ENCODE results near the gene RINL. TPM values are rescaled to one million over a fixed set of nuclear protein-coding genes. Genes with fewer than 3 reads are reported as not detected.

The RINL gene
- polyA plus RNA-seq, 1 of the 3 experiments (the other 2 are of a cell fraction) = 3.8 TPM

DNA sequence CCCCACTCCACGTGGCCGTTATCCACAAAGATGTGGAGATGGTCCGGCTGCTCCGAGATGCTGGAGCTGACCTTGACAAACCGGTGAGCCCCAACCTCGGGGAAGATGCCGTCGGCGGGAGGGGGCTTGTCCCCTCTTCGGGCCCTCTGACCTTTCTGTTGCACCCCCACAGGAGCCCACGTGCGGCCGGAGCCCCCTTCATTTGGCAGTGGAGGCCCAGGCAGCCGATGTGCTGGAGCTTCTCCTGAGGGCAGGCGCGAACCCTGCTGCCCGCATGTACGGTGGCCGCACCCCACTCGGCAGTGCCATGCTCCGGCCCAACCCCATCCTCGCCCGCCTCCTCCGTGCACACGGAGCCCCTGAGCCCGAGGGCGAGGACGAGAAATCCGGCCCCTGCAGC, 29.2 kb upstream of the RINL start (continued):
- TF ChIP-seq, protein P1, sequence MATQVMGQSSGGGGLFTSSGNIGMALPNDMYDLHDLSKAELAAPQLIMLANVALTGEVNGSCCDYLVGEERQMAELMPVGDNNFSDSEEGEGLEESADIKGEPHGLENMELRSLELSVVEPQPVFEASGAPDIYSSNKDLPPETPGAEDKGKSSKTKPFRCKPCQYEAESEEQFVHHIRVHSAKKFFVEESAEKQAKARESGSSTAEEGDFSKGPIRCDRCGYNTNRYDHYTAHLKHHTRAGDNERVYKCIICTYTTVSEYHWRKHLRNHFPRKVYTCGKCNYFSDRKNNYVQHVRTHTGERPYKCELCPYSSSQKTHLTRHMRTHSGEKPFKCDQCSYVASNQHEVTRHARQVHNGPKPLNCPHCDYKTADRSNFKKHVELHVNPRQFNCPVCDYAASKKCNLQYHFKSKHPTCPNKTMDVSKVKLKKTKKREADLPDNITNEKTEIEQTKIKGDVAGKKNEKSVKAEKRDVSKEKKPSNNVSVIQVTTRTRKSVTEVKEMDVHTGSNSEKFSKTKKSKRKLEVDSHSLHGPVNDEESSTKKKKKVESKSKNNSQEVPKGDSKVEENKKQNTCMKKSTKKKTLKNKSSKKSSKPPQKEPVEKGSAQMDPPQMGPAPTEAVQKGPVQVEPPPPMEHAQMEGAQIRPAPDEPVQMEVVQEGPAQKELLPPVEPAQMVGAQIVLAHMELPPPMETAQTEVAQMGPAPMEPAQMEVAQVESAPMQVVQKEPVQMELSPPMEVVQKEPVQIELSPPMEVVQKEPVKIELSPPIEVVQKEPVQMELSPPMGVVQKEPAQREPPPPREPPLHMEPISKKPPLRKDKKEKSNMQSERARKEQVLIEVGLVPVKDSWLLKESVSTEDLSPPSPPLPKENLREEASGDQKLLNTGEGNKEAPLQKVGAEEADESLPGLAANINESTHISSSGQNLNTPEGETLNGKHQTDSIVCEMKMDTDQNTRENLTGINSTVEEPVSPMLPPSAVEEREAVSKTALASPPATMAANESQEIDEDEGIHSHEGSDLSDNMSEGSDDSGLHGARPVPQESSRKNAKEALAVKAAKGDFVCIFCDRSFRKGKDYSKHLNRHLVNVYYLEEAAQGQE (IDR thresholded peaks at IDR 0.05; ENCODE audit: low read depth, low read length) = no peak
- TF ChIP-seq FOXM1 (IDR thresholded peaks at IDR 0.05; ENCODE audit: low read depth) (no peak), RCOR1 (IDR thresholded peaks at IDR 0.05; ENCODE audit: low read length) (no peak), GABPA (IDR thresholded peaks at IDR 0.05; ENCODE audit: low read depth) (no peak), YY1 (IDR thresholded peaks at IDR 0.05; ENCODE audit: low read depth) (no peak), TEAD4 (IDR thresholded peaks at IDR 0.05; ENCODE audit: borderline replicate concordance, insufficient read depth) (no peak), SMC3 (IDR thresholded peaks at IDR 0.05; ENCODE audit: low read depth, low read length) (no peak), NRF1 (IDR thresholded peaks at IDR 0.05; ENCODE audit: low read depth, low read length) (no peak), RAD21 (IDR thresholded peaks at IDR 0.05; ENCODE audit: low read length) (no peak)
- TF ChIP-seq, protein P2, sequence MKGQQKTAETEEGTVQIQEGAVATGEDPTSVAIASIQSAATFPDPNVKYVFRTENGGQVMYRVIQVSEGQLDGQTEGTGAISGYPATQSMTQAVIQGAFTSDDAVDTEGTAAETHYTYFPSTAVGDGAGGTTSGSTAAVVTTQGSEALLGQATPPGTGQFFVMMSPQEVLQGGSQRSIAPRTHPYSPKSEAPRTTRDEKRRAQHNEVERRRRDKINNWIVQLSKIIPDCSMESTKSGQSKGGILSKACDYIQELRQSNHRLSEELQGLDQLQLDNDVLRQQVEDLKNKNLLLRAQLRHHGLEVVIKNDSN (IDR thresholded peaks at IDR 0.05; ENCODE audit: borderline replicate concordance, low read depth) = no peak

DNA sequence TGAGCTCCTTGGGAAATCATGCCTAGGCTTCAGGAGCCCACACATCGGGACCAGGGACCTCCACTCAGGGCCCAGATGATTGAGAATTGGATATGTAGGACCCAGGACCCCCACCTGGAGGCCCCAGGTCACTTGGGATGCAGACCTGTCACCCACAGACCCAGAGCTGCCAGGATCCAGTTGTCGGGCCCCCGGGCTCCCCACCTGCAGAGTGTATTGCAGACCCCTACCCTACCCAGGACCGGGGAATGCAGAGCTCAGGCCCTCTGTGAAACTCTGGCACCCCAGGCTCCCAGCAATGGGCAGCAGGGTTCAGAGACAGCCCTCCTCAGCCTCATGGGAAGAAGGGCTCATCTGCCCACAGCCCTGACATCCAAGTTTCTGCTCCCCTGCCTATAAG, 27.5 kb upstream of the RINL start:
- Histone ChIP-seq H3K9me3 (no peaks in the 10 kb centered on the region), H3K4me2 (no peak overlapping the region), H3K9me2 (no peaks in the 10 kb centered on the region), H3K27ac (ENCODE audit: low read depth in 2 of 2, low read length in 1 of 2) (no peak overlapping the region), H3K4me1 (ENCODE audit: control insufficient read depth in 1 of 2, insufficient read depth in 2 of 2, low read depth in 1 of 2, low read length in 1 of 2) (no peaks in the 10 kb centered on the region; a peak in 1 of 4 replicates), H4K20me1 (ENCODE audit: insufficient read depth) (no peaks in the 10 kb centered on the region), H3K36me3 (replicated peaks in 1 of 2; ENCODE audit: control insufficient read depth in 1 of 2, insufficient read depth in 2 of 2, low read length in 1 of 2) (peaks cover 0 to 12% of the 10 kb centered on the region in 2 experiments), H3K27me3 (ENCODE audit: insufficient read depth) (no peaks in the 10 kb centered on the region), H3K79me2 (ENCODE audit: insufficient read depth) (peaks cover 31% of the 10 kb centered on the region), H3F3A (replicated peaks; ENCODE audit: insufficient read depth) (peaks cover under 1% of the 10 kb centered on the region), H3K4me3 (ENCODE audit: low read depth in 2 of 2, low read length in 1 of 2) (no peak overlapping the region), H2AFZ (ENCODE audit: low read depth) (no peak overlapping the region), H3K9ac (no peak overlapping the region)
- DNase-seq = no peak
- TF ChIP-seq, protein P3, sequence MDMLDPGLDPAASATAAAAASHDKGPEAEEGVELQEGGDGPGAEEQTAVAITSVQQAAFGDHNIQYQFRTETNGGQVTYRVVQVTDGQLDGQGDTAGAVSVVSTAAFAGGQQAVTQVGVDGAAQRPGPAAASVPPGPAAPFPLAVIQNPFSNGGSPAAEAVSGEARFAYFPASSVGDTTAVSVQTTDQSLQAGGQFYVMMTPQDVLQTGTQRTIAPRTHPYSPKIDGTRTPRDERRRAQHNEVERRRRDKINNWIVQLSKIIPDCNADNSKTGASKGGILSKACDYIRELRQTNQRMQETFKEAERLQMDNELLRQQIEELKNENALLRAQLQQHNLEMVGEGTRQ (IDR thresholded peaks at IDR 0.05; ENCODE audit: borderline replicate concordance, low read depth, low read length) = no peak
- TF ChIP-seq, protein P1 (IDR thresholded peaks at IDR 0.05; ENCODE audit: low read depth, low read length) = no peak
- TF ChIP-seq TEAD4 (IDR thresholded peaks at IDR 0.05; ENCODE audit: borderline replicate concordance, insufficient read depth) (no peak), FOXM1 (IDR thresholded peaks at IDR 0.05; ENCODE audit: low read depth) (no peak), GATA2 (CRISPR knock-in tag; IDR thresholded peaks at IDR 0.05) (no peak), SMC3 (IDR thresholded peaks at IDR 0.05; ENCODE audit: low read depth, low read length) (no peak), MXI1 (IDR thresholded peaks at IDR 0.05; ENCODE audit: low read depth, low read length) (no peak), NRF1 (IDR thresholded peaks at IDR 0.05; ENCODE audit: low read depth, low read length) (no peak), EZH2phosphoT487 (IDR thresholded peaks at IDR 0.05; ENCODE audit: borderline replicate concordance, low read depth) (no peak)
- TF ChIP-seq, protein P4, sequence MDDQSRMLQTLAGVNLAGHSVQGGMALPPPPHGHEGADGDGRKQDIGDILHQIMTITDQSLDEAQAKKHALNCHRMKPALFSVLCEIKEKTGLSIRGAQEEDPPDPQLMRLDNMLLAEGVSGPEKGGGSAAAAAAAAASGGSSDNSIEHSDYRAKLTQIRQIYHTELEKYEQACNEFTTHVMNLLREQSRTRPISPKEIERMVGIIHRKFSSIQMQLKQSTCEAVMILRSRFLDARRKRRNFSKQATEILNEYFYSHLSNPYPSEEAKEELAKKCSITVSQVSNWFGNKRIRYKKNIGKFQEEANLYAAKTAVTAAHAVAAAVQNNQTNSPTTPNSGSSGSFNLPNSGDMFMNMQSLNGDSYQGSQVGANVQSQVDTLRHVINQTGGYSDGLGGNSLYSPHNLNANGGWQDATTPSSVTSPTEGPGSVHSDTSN (IDR thresholded peaks at IDR 0.05) = no peak
- CTCF ChIA-PET = interaction anchor here (0.8 to 1.5 kb wide), 3 partner anchors 12 to 19 kb away, joined by 3 to 4 read pairs (median 3); no protein-coding TSS in a partner anchor
- POLR2A ChIA-PET = no interaction called here
- no CpG with 5 or more reads among the region's 4 CpGs for WGBS (ENCODE audit: low lambda C conversion rate)
